NCI-H187 treated with DMSO at 0.1 percent for 48 hours (cell line): ENCODE data around the gene LONRF3.
"Not testable (repeated sequence)": the region's sequence is repeated elsewhere in the genome, so short reads cannot be mapped to it uniquely, and the experiment has no call there.

Experiments used
- DNase-seq: peaks from one replicate; lab custom pipeline; 2025; lab: John Stamatoyannopoulos, UW

LONRF3 gene

GRCh38 chrX:118988911-118989310, 14.5 kb downstream of the LONRF3 start:
- DNase-seq, result no peak

- no peak for DNase-seq
Observed at GRCh38 chrX:118989886-118990285, 15.5 kb downstream of the LONRF3 start.

GRCh38 chrX:118990512-118991227, 16.3 kb downstream of the LONRF3 start:
- DNase-seq, result no peak

GRCh38 chrX:118992441-118993121, 18.2 kb downstream of the LONRF3 start:
- DNase-seq, result not testable (repeated sequence)

GRCh38 chrX:119003462-119003861, 29.0 kb downstream of the LONRF3 start:
- DNase-seq, result no peak

GRCh38 chrX:119004920-119005524, 30.6 kb downstream of the LONRF3 start:
- no peak for DNase-seq

- no peak for DNase-seq
Observed at GRCh38 chrX:119007189-119007770, 32.9 kb downstream of the LONRF3 start.

GRCh38 chrX:119008110-119008744, 33.8 kb downstream of the LONRF3 start:
- DNase-seq, result no peak

- no peak for DNase-seq
Observed at GRCh38 chrX:119009071-119009470, 34.7 kb downstream of the LONRF3 start.

GRCh38 chrX:119010491-119010890, 36.1 kb downstream of the LONRF3 start:
- no peak for DNase-seq

- no peak for DNase-seq
Observed at GRCh38 chrX:119013164-119013563, 38.7 kb downstream of the LONRF3 start.

- no peak for DNase-seq
Observed at GRCh38 chrX:119015407-119016237, 41.2 kb downstream of the LONRF3 start.

GRCh38 chrX:119017077-119017476, 42.7 kb downstream of the LONRF3 start:
- DNase-seq, result no peak

- no peak for DNase-seq
Observed at GRCh38 chrX:119025900-119026299, 51.5 kb downstream of the LONRF3 start.

- DNase-seq, result not testable (repeated sequence)
Observed at GRCh38 chrX:119026344-119026743, 51.9 kb downstream of the LONRF3 start.

- DNase-seq, result not testable (repeated sequence)
Observed at GRCh38 chrX:119027960-119028732, 53.7 kb downstream of the LONRF3 start.

GRCh38 chrX:119028733-119029330, 54.4 kb downstream of the LONRF3 start:
- DNase-seq, result no peak

- not testable (repeated sequence) for DNase-seq
Observed at GRCh38 chrX:119029656-119030055, 55.2 kb downstream of the LONRF3 start.

- no peak for DNase-seq
Observed at GRCh38 chrX:119030990-119031389, 56.6 kb downstream of the LONRF3 start.
